HK-2 (cell line): ENCODE data around the gene VKORC1L1.
A peak's percentile ranks its signal among the peaks of the same experiment; 100 is the strongest.
"Not testable (repeated sequence)": the region's sequence is repeated elsewhere in the genome, so short reads cannot be mapped to it uniquely, and the experiment has no call there.

Experiments used
- DNase-seq: peaks from one replicate; pipeline ENCODE4 v3.0.0-alpha.2; 2018; ENCODE audit not compliant: unreplicated experiment

VKORC1L1 gene

GRCh38 chr7:65872776-65873581, at the start of gene VKORC1L1:
VKORC1L1 (plus strand) TSS chr7:65873074; CDS start chr7:65873372, 298 bp downstream.
- peak; percentile 96 for DNase-seq

DNA sequence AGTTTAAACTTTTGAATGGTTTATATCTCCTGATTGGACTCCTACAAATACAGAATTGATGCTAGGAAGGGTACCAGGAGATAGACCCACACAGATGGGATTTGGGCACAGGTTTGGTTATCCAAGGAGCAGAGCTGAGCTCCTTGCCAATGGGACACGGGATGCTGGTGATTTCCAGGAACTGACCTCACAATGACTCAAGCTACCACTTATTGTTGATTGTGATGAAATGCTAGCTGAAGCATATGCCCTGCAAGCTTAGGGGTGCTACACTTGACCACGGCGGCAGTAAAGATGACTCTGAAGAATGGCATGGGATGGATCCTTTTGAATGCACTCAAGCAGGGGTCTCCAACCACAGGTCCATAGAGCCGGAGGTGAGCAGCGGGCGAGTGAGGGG, 45.5 kb upstream of the VKORC1L1 start:
- DNase-seq: no peak

GRCh38 chr7:65832281-65832680, 40.6 kb upstream of the VKORC1L1 start:
- peak; percentile 24 for DNase-seq

GRCh38 chr7:65836684-65837083, 36.2 kb upstream of the VKORC1L1 start:
- not testable (repeated sequence) for DNase-seq

- not testable (repeated sequence) for DNase-seq
Measured at GRCh38 chr7:65837541-65837956, 35.3 kb upstream of the VKORC1L1 start.

- no peak for DNase-seq
Measured at GRCh38 chr7:65839846-65840245, 33.0 kb upstream of the VKORC1L1 start.

DNA sequence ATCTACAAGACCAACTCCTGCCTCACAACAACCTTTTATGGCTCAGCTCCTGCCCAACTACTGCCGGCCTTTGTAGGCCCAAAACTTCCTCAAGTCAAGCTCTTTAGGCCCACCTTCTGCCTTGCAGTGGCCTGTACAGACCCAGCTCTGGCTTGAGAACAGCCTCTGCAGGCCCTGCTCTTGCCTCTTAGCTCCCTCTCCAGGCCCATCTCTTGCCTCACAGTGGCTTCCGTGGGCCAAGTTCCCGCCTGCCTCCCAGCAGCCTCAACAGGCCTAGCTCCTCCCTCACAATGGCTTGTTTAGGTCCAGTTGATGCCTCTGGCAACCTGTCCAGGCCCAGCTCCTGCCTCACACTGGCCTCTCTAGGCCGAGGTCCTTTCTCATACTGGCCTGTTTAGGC, 32.4 kb upstream of the VKORC1L1 start:
- DNase-seq: no peak

GRCh38 chr7:65843616-65844015, 29.3 kb upstream of the VKORC1L1 start:
- DNase-seq: not testable (repeated sequence)

DNA sequence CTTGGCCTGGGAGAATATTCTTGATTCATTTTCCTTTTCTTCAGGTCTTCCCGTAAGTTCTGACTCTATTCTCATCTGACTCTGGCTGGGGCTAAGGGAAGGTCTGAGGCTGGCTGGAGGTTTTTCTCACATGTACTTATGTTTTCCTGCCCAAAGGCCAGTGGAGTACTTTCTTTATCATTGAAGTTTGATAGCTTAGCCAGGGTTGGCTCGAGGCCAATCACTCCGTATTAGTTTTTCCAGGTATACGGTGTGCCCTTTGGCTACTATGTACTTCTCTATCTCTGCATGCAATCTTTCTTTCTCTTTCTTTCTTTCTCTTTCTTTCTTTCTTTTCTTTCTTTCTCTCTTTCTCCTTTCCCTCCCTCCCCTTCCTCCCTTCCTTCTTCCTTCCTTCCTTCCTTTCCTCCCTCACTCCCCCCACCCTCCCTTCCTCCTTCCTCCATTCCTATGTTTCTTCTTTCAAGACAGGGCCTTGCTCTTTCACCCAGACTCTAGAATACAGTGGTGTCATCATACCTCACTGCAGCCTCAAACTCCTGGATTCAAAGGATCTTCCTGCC, 26.8 kb upstream of the VKORC1L1 start:
- DNase-seq: no peak

GRCh38 chr7:65853426-65853825, 19.4 kb upstream of the VKORC1L1 start:
- not testable (repeated sequence) for DNase-seq

DNA sequence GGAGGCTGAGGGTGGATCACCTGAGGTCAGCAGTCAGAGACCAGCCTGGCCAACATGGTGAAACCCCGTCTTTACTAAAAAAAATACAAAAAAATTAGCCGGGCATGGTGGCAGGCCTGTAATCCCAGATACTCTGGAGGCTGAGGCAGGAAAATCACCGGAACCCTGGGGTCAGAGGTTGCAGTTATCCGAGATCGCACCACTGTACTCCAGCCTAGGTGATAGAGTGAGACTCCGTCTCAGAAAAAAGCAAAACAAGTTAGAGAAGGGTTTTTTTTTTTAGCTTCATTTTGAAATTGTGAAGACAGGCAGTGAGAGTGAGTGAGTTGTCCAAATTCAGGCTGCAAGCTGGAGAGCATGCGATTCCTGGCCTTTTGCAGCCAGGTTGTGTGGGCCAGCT, 19.0 kb upstream of the VKORC1L1 start:
- DNase-seq: not testable (repeated sequence)

DNA sequence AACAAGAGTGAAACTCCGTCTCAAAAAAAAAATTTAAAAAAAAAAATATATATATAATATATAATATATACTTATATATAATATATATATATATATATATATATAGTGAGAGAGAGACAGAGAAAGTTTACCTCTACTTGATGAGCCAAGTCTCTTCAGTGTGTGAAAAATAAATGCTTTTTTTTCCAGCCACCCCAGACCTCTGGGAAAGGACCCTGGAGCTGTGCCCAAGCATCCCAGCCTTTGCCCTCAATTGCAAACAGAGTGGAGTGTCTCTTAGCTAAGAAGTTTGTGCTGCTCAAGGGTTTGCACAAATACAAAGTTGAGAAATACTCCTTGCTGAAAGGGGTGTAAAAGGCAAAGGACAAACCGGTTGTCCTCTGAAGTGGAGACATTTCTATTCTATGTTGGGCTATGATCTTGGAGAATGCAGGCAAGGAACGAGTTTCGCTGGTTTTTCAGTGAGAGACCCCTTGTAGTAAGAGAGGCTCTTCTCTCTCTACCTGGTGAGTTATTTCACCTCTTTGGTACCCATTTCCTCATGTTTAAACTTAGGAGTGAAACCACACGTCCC, 15.5 kb upstream of the VKORC1L1 start:
- not testable (repeated sequence) for DNase-seq

DNA sequence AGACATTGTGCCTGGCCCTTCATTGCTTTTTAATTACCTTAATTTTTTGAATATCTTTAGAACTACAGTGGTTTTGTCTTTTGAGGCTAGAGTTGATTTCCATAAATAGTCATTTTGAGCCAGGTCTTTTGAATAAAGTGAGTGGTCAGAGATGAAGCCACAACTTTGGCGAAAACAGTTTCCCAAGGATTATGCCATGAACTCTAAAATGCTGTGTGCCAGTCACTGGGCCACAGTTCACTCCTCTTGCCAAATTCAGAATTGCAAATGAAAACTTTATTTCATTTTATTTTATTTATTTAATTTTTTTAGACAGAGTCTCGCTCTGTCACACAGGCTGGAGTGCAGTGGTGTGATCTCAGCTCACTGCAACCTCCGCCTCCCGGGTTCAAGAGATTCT, 14.2 kb upstream of the VKORC1L1 start:
- DNase-seq: not testable (repeated sequence)

GRCh38 chr7:65866244-65866643, 6.6 kb upstream of the VKORC1L1 start:
- DNase-seq: not testable (repeated sequence)

DNA sequence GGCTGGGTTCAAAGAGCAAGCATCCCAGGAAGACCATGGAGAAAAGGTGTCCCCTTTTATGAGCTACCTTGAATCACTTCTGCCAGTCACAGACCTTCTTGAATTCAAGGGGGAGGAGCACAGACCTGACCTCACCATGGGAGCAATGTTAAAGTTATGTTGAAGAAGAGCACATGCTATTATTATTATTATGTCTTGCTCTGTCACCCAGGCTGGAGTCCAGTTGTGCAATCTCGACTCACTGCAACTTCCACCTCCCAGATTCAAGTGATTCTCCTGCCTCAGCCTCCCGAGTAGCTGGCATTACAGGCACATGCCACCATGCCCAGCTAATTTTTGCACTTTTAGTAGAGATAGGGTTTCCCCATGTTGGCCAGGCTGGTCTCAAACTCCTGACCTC, 5.2 kb upstream of the VKORC1L1 start:
- not testable (repeated sequence) for DNase-seq

DNA sequence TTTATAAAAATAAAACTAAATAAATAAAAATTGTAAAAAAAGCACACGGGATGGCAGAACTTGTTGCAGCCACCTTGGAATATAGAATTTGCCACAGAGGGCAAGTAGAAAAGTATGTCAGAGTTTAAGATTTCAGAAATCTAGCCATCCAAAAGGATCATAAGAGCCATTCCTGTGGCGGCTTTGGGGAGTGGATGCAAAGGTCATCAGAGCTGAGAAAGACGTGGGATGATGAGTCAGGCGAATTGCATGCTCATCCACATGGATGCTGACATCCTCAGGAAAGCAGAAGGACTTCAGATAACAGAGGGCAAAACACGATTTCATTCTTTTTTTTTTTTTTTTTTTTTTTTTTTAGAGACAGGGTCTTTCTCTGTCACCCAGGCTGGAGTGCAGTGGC, 3.6 kb upstream of the VKORC1L1 start:
- peak; percentile 34 for DNase-seq

DNA sequence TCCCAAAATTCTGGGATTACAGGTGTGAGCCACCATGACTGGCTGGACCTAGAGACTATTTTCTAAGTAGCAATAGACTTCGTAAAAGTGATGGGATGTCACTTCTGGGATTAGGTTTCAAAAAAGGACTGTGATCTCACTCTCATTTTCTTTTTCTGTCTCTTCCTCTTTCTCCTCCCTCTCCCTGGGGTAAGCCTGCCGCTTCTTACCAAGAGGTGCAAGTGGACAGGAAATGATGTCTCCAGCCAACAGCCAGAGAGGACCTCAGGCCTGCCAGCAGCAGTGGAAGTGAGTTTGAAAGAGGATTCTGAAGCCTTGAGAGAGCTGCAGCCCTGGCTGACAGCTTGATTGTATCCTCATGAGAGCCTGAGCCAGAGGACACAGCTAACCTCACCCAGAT, 1.4 kb upstream of the VKORC1L1 start:
- not testable (repeated sequence) for DNase-seq

GRCh38 chr7:65873582-65874193, 814 bp downstream of the VKORC1L1 start:
- DNase-seq: peak; percentile 35

- DNase-seq: not testable (repeated sequence)
Measured at GRCh38 chr7:65875715-65876114, 2.8 kb downstream of the VKORC1L1 start.

DNA sequence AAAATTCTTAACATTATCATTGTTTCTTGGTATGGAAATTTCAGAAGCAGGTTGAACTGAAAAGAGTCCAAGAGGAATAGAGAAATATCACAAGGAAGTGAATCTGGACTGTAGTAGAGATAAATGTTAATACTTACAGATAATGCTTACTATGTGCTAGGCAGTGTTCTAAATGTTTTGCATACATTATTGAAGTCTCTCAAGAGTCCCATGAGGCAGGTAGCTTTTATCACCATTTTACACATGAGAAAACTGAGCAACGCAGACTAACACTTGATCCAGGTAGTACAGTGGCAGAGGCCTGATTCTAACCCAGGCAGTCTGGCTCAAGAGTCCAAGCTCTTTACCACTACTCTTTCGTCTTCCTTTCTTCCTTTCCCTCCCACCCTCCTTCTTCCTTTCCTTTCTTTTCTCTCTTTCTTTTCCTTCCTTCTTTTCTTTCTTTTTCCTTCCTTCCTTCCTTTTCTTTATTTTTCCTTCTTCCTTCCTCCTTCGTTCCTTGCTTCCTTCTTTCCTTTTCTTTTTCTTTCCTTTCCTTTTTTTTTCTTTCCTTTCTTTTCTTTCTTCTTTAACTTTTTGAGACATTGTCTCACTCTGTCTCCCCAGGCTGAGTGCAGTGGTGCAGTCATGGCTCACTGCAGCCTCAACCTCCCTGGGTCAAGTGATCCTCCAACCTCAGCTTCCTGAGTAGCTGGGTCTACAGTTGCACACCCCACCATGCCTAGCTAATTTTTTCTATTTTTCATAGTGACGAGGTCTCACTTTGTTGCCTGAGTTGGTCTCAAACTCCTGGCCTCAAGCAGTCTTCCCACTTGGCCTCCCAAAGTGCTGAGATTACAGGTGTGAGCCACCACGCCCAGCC, 6.6 kb downstream of the VKORC1L1 start:
- DNase-seq: not testable (repeated sequence)

DNA sequence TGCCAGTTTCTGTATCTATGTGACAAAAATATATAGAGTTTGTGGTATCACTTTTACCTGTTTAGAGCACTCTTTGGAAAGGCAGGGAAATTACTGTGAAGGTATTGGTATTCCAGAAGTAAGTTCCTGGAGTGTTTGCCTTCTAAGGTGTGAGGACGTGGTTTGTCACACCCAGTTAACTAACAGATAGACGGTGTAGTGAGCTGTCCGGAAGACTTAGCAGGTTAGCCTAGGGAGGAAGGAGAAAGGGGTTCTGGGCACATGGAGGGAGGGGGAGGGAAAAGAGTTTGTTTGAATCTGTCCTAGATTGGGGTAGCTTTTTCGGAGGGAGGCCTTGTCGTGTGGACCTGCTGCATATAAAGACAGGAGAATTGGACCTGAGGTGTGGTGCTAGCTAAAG, 7.4 kb downstream of the VKORC1L1 start:
- DNase-seq: not testable (repeated sequence)
